GM18508 (cell line): ENCODE results near the gene TNIP3.
A peak's percentile ranks its signal among the peaks of the same experiment; 100 is the strongest.

ENCODE experiments used
- ATAC-seq: cut with Tn5 transposase; IDR thresholded peaks from one replicate; pipeline ENCODE4 v1.9.1; 2021; ENCODE audit warnings: moderate number of reproducible peaks; ENCODE audit not compliant: insufficient read depth, unreplicated experiment

The TNIP3 gene

GRCh38 chr4:121140716-121141460 is 23.2 kb downstream of the TNIP3 start:
- ATAC-seq: no peak

- ATAC-seq: peak; percentile 67
These were observed 24.4 kb downstream of the TNIP3 start for GRCh38 chr4:121139533-121140222.

DNA sequence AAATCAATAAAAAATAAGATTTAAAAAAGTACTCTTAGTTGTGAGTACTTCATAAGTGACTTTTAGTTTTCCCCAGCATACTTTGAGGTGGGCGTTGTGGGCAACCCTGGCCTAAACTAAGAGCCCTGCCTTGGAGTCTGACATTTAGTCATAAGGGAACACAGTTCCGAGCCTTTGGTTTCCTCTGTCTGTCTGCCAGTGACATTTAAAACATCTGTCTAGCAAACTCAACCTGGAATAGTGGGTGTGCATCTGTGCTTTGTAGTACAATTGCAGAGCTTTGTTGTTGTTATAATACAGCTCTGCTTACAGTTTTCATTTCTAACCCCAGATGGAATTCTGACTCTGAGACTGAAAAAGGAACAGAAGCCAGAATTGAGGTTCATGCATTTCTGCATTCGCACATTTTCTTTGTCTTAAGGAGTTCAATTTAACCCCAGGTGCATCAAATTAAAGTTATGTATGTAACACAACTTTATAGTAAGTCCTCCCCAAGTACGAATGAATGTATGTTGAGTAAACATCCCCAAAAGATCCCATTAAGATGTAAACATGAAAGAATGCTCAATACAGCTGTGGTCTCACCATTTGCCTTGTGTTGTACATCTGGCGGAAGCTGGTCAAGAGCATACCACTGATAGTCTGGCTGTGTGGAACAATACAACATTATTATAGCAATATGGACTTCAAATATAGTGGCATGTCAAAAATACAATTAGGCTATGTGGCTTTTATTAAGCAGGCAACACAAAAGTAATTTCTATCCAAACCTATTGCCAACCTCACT is 25.9 kb downstream of the TNIP3 start:
- peak; percentile 40 for ATAC-seq

- ATAC-seq: no peak
These were observed 33.8 kb downstream of the TNIP3 start for GRCh38 chr4:121130326-121130660.

- no peak for ATAC-seq
These were observed 34.4 kb downstream of the TNIP3 start for GRCh38 chr4:121129606-121130325.

GRCh38 chr4:121127100-121127499 is 37.0 kb downstream of the TNIP3 start:
- ATAC-seq: no peak

GRCh38 chr4:121126449-121127006 is 37.6 kb downstream of the TNIP3 start:
- ATAC-seq: no peak

- ATAC-seq: no peak
These were observed 38.6 kb downstream of the TNIP3 start for GRCh38 chr4:121125498-121125885.

DNA sequence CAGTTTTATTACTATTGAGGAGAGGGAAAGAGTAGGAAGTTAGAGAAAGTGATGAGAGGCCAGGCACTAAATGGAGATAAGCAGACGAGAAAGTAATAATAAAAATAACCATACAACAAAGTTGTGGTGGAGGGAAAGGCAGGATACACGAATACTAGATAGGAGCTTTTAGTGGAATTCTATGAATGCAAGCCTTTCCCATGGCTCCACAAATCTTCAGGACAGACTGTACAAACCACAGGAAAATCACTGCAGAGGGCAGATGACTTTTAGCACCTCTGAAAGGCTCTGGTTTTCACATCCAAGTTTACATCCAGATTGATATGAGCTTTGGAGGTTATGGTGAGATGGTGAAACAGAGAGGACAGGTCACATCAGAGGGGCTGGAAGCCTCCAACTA is 41.5 kb downstream of the TNIP3 start:
- no peak for ATAC-seq

DNA sequence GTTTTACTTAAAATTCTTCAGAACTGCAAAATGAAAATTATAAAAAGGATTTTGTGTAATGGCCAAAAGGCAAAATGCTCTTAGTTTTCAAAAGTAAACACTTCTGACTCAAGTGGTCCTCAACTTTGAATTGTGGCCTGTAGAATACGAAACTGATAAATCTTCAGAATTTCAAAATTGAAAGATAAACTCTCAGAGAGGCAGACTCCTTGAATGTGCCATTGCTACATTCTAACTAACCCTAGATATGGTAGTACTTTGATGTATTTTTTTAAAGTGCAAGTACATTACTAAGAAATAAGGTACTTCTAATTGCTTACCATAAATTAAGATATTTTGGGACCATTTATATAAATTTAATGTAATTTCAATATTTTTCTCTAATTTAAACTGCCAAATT is 44.4 kb downstream of the TNIP3 start:
- no peak for ATAC-seq

DNA sequence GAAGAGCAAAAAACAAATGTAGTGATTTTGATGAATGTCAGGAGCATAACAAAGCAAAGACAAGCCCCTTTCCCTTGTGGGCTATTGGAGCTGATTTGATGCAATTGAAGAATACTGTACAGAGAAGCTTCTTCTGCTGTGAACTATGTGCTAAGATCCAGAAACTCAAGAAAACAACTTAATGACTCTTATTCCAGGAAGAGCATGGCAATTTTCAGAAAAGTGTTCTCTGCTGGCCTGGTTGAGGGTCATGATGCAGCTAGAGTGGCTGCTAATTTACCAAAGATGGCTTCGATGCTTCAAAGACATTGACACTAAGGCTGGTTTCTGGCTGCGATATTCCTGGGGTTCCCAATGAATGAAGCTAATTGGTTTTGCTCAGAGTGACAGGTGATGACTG is 45.8 kb downstream of the TNIP3 start:
- ATAC-seq: no peak

DNA sequence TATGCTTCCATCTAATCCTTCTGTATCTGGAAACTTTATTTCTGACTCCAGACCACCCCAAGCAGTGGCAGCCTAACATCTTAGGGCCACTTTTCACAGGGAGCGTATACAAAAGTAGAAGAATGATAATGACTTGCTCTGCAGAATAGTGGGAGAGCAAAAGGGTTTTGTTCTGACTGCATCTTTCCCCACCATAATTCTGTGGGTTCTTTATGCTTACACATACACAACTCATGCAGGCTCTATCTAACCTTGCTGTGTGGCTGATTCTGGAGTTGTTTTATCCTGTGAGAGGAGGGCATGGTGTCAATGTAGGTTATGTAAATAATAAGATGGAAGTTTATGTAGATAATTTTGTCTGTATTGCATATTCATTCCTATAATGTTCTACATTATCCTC is 49.4 kb downstream of the TNIP3 start:
- no peak for ATAC-seq

- no peak for ATAC-seq
These were observed 51.6 kb downstream of the TNIP3 start for GRCh38 chr4:121112530-121112929.

GRCh38 chr4:121108557-121108956 is 55.6 kb downstream of the TNIP3 start:
- ATAC-seq: no peak

- ATAC-seq: no peak
These were observed 56.6 kb downstream of the TNIP3 start for GRCh38 chr4:121107507-121107906.

DNA sequence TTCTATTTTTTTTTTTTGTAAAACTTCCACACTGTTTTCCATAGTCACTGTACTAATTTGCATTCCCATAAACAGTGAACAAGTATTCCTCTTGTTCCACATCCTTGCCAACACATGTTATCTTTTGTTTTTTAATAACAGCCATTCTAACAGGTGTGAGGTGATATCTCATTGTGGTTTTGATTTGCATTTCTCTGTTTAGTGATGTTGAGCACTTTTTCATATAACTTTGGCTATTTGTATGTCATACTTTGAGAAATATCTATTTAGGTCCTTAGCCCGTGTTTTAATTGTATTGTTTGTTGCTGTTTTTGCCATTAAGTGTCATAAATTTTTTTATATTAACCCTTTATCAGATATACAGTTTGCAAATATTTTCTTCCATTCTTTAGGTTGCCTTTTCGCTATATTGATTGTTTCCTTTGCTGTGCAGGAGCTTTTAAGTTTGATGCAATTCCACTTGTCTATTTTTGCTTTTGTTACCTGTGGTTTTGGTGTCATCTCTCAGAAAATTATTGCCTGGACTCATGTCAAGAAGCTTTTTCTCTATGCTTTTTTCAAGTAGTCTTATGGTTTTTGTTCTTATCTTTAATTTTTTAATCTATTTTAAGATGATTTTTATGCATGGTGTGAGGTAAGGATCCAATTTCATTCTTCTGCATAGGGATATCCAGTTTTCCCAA is 63.9 kb downstream of the TNIP3 start:
- ATAC-seq: no peak

DNA sequence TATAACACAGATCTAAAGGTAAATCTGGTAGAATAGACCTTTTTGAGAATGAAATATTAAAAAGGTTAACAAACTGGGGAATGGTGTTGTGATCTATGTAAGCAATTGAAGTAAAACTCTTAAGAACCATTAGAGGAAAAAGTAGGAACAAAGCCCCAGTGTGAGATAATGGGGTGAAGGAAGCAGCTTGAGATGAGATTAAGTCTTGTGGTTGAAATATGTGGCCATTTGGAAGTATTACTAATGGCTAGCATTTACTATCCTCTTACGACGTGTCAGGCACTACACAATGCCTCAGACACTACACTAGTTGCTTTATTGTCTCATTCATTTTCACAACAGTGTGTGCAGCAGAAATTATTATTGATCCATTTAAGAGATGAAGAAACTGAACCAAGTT is 65.9 kb downstream of the TNIP3 start:
- no peak for ATAC-seq

- no peak for ATAC-seq
These were observed 67.5 kb downstream of the TNIP3 start for GRCh38 chr4:121096629-121097028.

DNA sequence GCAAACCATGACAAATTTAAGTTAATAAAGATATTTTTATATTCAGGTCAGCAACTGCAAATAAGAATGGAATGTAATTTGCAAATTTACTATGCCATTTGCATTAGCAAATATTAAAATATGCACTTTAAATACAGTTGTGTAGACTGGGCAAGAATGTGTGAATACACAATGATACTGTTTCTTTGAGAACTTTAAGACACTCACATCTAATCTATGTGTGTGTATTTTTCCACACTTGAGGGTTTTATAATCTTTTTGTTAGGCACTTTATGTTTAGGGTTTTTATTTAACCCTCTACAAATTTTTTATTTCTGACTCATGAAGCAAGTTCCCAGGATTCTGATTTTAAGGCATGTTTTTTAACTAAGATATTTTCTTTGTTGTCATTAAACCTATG is 67.9 kb downstream of the TNIP3 start:
- ATAC-seq: no peak
